HCT116 (cell line): ENCODE data around the gene AHCTF1. TPM values are rescaled to one million over a fixed set of nuclear protein-coding genes. Genes with fewer than 3 reads are reported as not detected.

Experiments used
- ATAC-seq: fragments of 200-7000 bp; cut with Tn5 transposase; 2 replicates; pipeline ENCODE4 v1.9.1; 2020; ENCODE audit warnings: mild to moderate bottlenecking, moderate library complexity
- BruUV-seq: library from RNA; stranded (reverse); fragments of 400-500 nt; replicated peaks from 2 replicates; lab custom pipeline; 2021; lab: Mats Ljungman, UMichigan
- CTCF ChIA-PET: fragments of 300-600 bp; sonication (Branson Sonifier 250); formaldehyde crosslinking; loops from one replicate; lab custom pipeline; 2021; ENCODE audit warnings: antibody characterized with exemption; lab: Charles Lee
- POLR2A ChIA-PET: fragments of 300-600, 350-600 bp; sonication (Branson Sonifier 250); formaldehyde crosslinking; loops from one replicate; lab custom pipeline; 2021; ENCODE audit warnings: antibody characterized with exemption; lab: Charles Lee
- RAD21 ChIA-PET, 2 experiments: fragments of 300-600 bp; sonication (Branson Sonifier 250); formaldehyde crosslinking; loops; one replicate each; lab custom pipeline; 2023; ENCODE audit warnings: low total read pairs in 2 of 2; ENCODE audit not compliant: uncharacterized antibody in 2 of 2, unreplicated experiment in 2 of 2, low non-redundant PET in 1 of 2; lab: Charles Lee
- DNase-seq: peaks from one replicate; pipeline ENCODE4 v3.0.0-alpha.2; 2010; ENCODE audit warnings: low read depth, low spot score
- H2AFZ ChIP-seq: fragments of 200-600 bp; shearing (Covaris generic), sonication (generic); 2 replicates; pipeline ENCODE4 v1.6.1; 2017; ENCODE audit warnings: low read depth, mixed run types, mixed read lengths, antibody characterized with exemption, low read length; ENCODE audit not compliant: poor library complexity, severe bottlenecking
- H3K27ac ChIP-seq: 2 replicates; pipeline ENCODE4 v1.5.1; 2012; ENCODE audit warnings: low read depth, low read length
- H3K27me3 ChIP-seq: fragments of 200-600 bp; sonication (generic); 2 replicates; pipeline ENCODE4 v1.6.1; 2016; ENCODE audit warnings: mixed run types, low read length, mixed read lengths; ENCODE audit not compliant: insufficient read depth
- H3K36me3 ChIP-seq, 2 experiments: fragments of 200-500 bp in 1 of 2; fragments of 200-600 bp in 1 of 2; sonication (Bioruptor generic) in 1 of 2; sonication (generic) in 1 of 2; 2 replicates each; pipeline versions ENCODE4 v1.5.1 to v1.6.1; 2014 to 2016; ENCODE audit warnings: low read length in 2 of 2, inconsistent platforms in 1 of 2, mixed read lengths in 1 of 2, mixed run types in 1 of 2; ENCODE audit not compliant: insufficient read depth in 2 of 2, control insufficient read depth in 1 of 2
- H3K4me1 ChIP-seq, 2 experiments: fragments of 200-600 bp in 1 of 2; sonication (generic) in 1 of 2; 2 replicates each; pipeline versions ENCODE4 v1.5.1 to v1.6.1; 2012 to 2017; ENCODE audit warnings: low read length in 2 of 2, inconsistent platforms in 1 of 2, mild to moderate bottlenecking in 1 of 2, mixed read lengths in 1 of 2, mixed run types in 1 of 2, moderate library complexity in 1 of 2; ENCODE audit not compliant: insufficient read depth in 2 of 2, control insufficient read depth in 1 of 2
- H3K4me2 ChIP-seq: fragments of 200-600 bp; sonication (generic); 2 replicates; pipeline ENCODE4 v1.6.1; 2017; ENCODE audit warnings: mixed run types, low read length, mixed read lengths
- H3K4me3 ChIP-seq, 2 experiments: fragments of 200-600 bp in 1 of 2; sonication (generic) in 1 of 2; replicated peaks in 1 of 2; 2 replicates each; pipeline ENCODE4 v1.5.1; 2011 to 2016; ENCODE audit warnings: low read length in 2 of 2, control low read depth in 1 of 2, low read depth in 1 of 2, mild to moderate bottlenecking in 1 of 2, mixed read lengths in 1 of 2, mixed run types in 1 of 2
- H3K79me2 ChIP-seq: fragments of 200-600 bp; sonication (generic); 2 replicates; pipeline ENCODE4 v1.6.1; 2017; ENCODE audit warnings: mild to moderate bottlenecking, mixed run types, low read length, moderate library complexity, mixed read lengths; ENCODE audit not compliant: insufficient read depth
- H3K9ac ChIP-seq: fragments of 200-600 bp; sonication (generic); 2 replicates; pipeline ENCODE4 v1.6.1; 2016; ENCODE audit warnings: low read length, mixed read lengths
- H3K9me2 ChIP-seq: fragments of 200-600 bp; sonication (generic), shearing (Covaris generic); 2 replicates; pipeline ENCODE4 v1.6.1; 2017; ENCODE audit warnings: mixed run types, mild to moderate bottlenecking, moderate library complexity; ENCODE audit not compliant: insufficient read depth
- H3K9me3 ChIP-seq, 2 experiments: fragments of 200-500 bp in 1 of 2; fragments of 200-600 bp in 1 of 2; sonication (Bioruptor generic) in 1 of 2; sonication (generic) in 1 of 2; 2 replicates each; pipeline ENCODE4 v1.6.1; 2014 to 2017; ENCODE audit warnings: low read length in 2 of 2, mixed read lengths in 2 of 2, inconsistent platforms in 1 of 2, low read depth in 1 of 2, mild to moderate bottlenecking in 1 of 2, mixed run types in 1 of 2, moderate library complexity in 1 of 2; ENCODE audit not compliant: control insufficient read depth in 1 of 2, insufficient read depth in 1 of 2
- H4K20me1 ChIP-seq: fragments of 200-600 bp; sonication (generic), shearing (Covaris generic); 2 replicates; pipeline ENCODE4 v1.6.1; 2017; ENCODE audit warnings: mixed run types, mild to moderate bottlenecking, moderate library complexity; ENCODE audit not compliant: insufficient read depth
- CBX3 ChIP-seq: IDR thresholded peaks from 2 replicates; pipeline ENCODE4 v1.6.1; 2012; ENCODE audit warnings: low read depth
- CEBPB ChIP-seq: IDR thresholded peaks from 2 replicates; pipeline ENCODE4 v1.6.1; 2012; ENCODE audit warnings: low read depth
- EGR1 ChIP-seq: IDR thresholded peaks from 2 replicates; pipeline ENCODE4 v1.6.1; 2012; ENCODE audit warnings: low read depth
- EZH2 ChIP-seq: fragments of 200-600 bp; sonication (generic); IDR thresholded peaks from 2 replicates; pipeline ENCODE4 v1.6.1; 2017; ENCODE audit warnings: antibody characterized with exemption, mixed run types
- EZH2phosphoT487 ChIP-seq: fragments of 200-600 bp; IDR thresholded peaks from 2 replicates; pipeline ENCODE4 v1.6.1; 2018; ENCODE audit warnings: antibody characterized with exemption, borderline replicate concordance
- FOSL1 ChIP-seq: IDR thresholded peaks from 2 replicates; pipeline ENCODE4 v1.6.1; 2012; ENCODE audit warnings: low read depth
- JUND ChIP-seq: IDR thresholded peaks from 2 replicates; pipeline ENCODE4 v1.6.1; 2012
- POLR2AphosphoS5 ChIP-seq: IDR thresholded peaks from 2 replicates; pipeline ENCODE4 v1.6.1; 2011; ENCODE audit warnings: mild to moderate bottlenecking, low read depth, low read length, moderate library complexity
- RAD21 ChIP-seq: IDR thresholded peaks from 2 replicates; pipeline ENCODE4 v1.6.1; 2012; ENCODE audit warnings: low read depth, mild to moderate bottlenecking
- SIN3A ChIP-seq: IDR thresholded peaks from 2 replicates; pipeline ENCODE4 v1.6.1; 2012; ENCODE audit warnings: low read depth
- SP1 ChIP-seq: IDR thresholded peaks from 2 replicates; pipeline ENCODE4 v1.6.1; 2012; ENCODE audit warnings: low read depth
- TCF7L2 ChIP-seq: IDR thresholded peaks from 2 replicates; pipeline ENCODE4 v1.7.0; 2011; ENCODE audit warnings: borderline replicate concordance, inconsistent platforms; ENCODE audit not compliant: insufficient read depth, insufficient read length; ENCODE audit errors: extremely low read depth
- ZFX ChIP-seq: fragments of 450-650 bp; IDR thresholded peaks from 2 replicates; pipeline ENCODE4 v1.6.1; 2017
- ZNF274 ChIP-seq: fragments of 200-500 bp; sonication (Bioruptor generic); IDR thresholded peaks from 2 replicates; pipeline ENCODE4 v1.6.1; 2014; ENCODE audit warnings: mild to moderate bottlenecking, low read depth, low read length, inconsistent platforms
- intact Hi-C: fragments of 100-400 bp; cut with micrococcal nuclease; formaldehyde crosslinking; loops from 2 replicates; pipeline ENCODE4 v1.10.0; 2022
- total RNA-seq: library from RNA; stranded (reverse); gene quantifications from one replicate; pipeline ENCODE4 v1.2.1, GENCODE V29; 2021; ENCODE audit not compliant: unreplicated experiment
- TF ChIP-seq, protein P1 (sequence below), 3 experiments: fragments of 200-600 bp in 1 of 3; sonication (generic) in 1 of 3; IDR thresholded peaks in 2 of 3; conservative IDR thresholded peaks in 1 of 3; 2 replicates each; pipeline ENCODE4 v1.5.1; 2012 to 2017; ENCODE audit warnings: low read depth in 2 of 3, low read length in 2 of 3, antibody characterized with exemption in 1 of 3, borderline replicate concordance in 1 of 3, control low read depth in 1 of 3, mild to moderate bottlenecking in 1 of 3, mixed read lengths in 1 of 3, mixed run types in 1 of 3, moderate library complexity in 1 of 3; ENCODE audit not compliant: insufficient read depth in 1 of 3
- TF ChIP-seq, protein P2 (sequence below): IDR thresholded peaks from 2 replicates; pipeline ENCODE4 v1.6.1; 2012
- TF ChIP-seq, protein P3 (sequence below): IDR thresholded peaks from 2 replicates; pipeline ENCODE4 v1.6.1; 2011; ENCODE audit warnings: mild to moderate bottlenecking, low read length, moderate library complexity; ENCODE audit not compliant: insufficient replicate concordance; ENCODE audit errors: extremely low read depth
- TF ChIP-seq, protein P4 (sequence below): IDR thresholded peaks from 2 replicates; pipeline ENCODE4 v1.6.1; 2012

The AHCTF1 gene
- total RNA-seq, 1 experiment from 2014 or later: 56.2 TPM

DNA sequence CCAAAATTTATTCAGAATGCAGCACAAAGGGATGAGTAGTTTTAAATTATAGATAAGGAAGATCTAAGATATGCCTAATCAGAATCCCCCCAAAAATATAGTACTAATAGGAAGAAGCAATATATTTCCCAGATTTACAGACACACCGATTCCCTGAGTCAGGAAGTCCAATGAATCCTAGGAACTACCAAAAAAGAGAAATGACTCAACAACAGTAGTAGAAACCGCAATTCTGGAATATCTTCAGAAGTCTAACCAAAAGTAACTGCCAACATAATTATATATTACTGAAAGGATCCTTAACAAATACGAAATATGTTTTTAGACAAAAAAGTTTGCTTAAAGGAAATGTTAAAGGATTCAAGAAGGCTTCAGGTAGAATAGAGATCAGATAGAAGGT is 10.3 kb downstream of the AHCTF1 start:
- Histone ChIP-seq H3K4me3 (no peak overlapping the region), H3K4me2 (no peak overlapping the region), H3K4me1 (no peaks in the 10 kb centered on the region), H3K9me2 (no peaks in the 10 kb centered on the region), H2AFZ (no peak overlapping the region), H4K20me1 (peaks cover 55% of the 10 kb centered on the region), H3K9me3 (0 out of 4 replicates have a peak, but pooled peaks cover 0 to 4% of the 10 kb centered on the region in 2 experiments), H3K27me3 (no peaks in the 10 kb centered on the region), H3K9ac (no peak overlapping the region), H3K36me3 (peaks cover 3 to 21% of the 10 kb centered on the region in 2 experiments; a peak in 3 of 4 replicates), H3K79me2 (peaks cover 99% of the 10 kb centered on the region), H3K27ac (no peak overlapping the region)
- ChIA-PET POLR2A (no interaction called here), RAD21 (no interaction called here), CTCF (no interaction called here)
- intact Hi-C loops: no loop called here
- BruUV-seq: no TSS peak
- DNase-seq: no peak
- no peak for TF ChIP-seq CEBPB
- TF ChIP-seq SIN3A: no peak
- no peak for ATAC-seq

DNA sequence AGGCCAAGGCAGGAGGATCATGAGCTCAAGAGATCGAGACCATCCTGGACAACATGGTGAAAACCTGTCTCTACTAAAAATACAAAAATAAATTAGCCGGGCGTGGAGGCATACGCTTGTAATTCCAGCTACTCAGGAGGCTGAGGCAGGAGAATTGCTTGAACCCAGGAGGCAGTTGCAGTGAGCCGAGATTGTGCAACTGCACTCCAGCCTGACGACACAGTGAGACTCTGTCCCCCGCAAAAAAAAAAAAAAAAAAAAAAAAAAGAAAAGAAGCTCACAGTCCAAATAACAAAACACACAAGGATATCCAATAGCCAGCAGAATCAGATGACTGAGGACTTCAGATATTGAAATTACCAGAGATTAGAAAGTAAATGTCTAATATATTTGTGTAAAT is 11.8 kb downstream of the AHCTF1 start:
- H3K9me3 ChIP-seq: no peaks in the 10 kb centered on the region
- H4K20me1 ChIP-seq: peaks cover 47% of the 10 kb centered on the region
- H3K36me3 ChIP-seq: peaks cover 11 to 20% of the 10 kb centered on the region in 2 experiments; a peak in 3 of 4 replicates
- CTCF ChIA-PET: no interaction called here
- no peaks in the 10 kb centered on the region for H3K4me1 ChIP-seq
- TF ChIP-seq, protein P1, sequence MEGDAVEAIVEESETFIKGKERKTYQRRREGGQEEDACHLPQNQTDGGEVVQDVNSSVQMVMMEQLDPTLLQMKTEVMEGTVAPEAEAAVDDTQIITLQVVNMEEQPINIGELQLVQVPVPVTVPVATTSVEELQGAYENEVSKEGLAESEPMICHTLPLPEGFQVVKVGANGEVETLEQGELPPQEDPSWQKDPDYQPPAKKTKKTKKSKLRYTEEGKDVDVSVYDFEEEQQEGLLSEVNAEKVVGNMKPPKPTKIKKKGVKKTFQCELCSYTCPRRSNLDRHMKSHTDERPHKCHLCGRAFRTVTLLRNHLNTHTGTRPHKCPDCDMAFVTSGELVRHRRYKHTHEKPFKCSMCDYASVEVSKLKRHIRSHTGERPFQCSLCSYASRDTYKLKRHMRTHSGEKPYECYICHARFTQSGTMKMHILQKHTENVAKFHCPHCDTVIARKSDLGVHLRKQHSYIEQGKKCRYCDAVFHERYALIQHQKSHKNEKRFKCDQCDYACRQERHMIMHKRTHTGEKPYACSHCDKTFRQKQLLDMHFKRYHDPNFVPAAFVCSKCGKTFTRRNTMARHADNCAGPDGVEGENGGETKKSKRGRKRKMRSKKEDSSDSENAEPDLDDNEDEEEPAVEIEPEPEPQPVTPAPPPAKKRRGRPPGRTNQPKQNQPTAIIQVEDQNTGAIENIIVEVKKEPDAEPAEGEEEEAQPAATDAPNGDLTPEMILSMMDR (IDR thresholded peaks at IDR 0.05 in 2 of 3, conservative IDR thresholded peaks at IDR 0.05 in 1 of 3; ENCODE audit: borderline replicate concordance in 1 of 3, insufficient read depth in 1 of 3, low read depth in 2 of 3, low read length in 2 of 3): no peak
- no peak for TF ChIP-seq JUND
- TF ChIP-seq RAD21: no peak
- TF ChIP-seq EGR1: no peak
- TF ChIP-seq TCF7L2: no peak
- TF ChIP-seq SIN3A: no peak
- TF ChIP-seq EZH2: no peak
- TF ChIP-seq SP1: no peak
- no peak for TF ChIP-seq EZH2phosphoT487
- TF ChIP-seq, protein P2, sequence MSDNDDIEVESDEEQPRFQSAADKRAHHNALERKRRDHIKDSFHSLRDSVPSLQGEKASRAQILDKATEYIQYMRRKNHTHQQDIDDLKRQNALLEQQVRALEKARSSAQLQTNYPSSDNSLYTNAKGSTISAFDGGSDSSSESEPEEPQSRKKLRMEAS: no peak
- no peak for TF ChIP-seq CBX3
- TF ChIP-seq, protein P3, sequence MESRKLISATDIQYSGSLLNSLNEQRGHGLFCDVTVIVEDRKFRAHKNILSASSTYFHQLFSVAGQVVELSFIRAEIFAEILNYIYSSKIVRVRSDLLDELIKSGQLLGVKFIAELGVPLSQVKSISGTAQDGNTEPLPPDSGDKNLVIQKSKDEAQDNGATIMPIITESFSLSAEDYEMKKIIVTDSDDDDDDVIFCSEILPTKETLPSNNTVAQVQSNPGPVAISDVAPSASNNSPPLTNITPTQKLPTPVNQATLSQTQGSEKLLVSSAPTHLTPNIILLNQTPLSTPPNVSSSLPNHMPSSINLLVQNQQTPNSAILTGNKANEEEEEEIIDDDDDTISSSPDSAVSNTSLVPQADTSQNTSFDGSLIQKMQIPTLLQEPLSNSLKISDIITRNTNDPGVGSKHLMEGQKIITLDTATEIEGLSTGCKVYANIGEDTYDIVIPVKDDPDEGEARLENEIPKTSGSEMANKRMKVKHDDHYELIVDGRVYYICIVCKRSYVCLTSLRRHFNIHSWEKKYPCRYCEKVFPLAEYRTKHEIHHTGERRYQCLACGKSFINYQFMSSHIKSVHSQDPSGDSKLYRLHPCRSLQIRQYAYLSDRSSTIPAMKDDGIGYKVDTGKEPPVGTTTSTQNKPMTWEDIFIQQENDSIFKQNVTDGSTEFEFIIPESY: no peak
- no peak for TF ChIP-seq POLR2AphosphoS5
- no peak for TF ChIP-seq CEBPB
- TF ChIP-seq, protein P4, sequence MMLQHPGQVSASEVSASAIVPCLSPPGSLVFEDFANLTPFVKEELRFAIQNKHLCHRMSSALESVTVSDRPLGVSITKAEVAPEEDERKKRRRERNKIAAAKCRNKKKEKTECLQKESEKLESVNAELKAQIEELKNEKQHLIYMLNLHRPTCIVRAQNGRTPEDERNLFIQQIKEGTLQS: no peak
- no peak for TF ChIP-seq ZFX
- TF ChIP-seq ZNF274: no peak
- TF ChIP-seq FOSL1: no peak
- no TSS peak for BruUV-seq
- no peak overlapping the region for H3K9ac ChIP-seq
- H3K4me2 ChIP-seq: no peak overlapping the region
- H3K27me3 ChIP-seq: no peaks in the 10 kb centered on the region
- intact Hi-C loops: loop anchor here (5.0 kb wide), 1 partner anchor 412 kb away; the partner anchor contains the start of gene ZNF496
- H3K9me2 ChIP-seq: no peaks in the 10 kb centered on the region
- H3K4me3 ChIP-seq: no peak overlapping the region
- ATAC-seq (no peak), DNase-seq (no peak)
- POLR2A ChIA-PET: no interaction called here
- H3K79me2 ChIP-seq: peaks cover 98% of the 10 kb centered on the region
- RAD21 ChIA-PET: no interaction called here
- H2AFZ ChIP-seq: no peak overlapping the region
- H3K27ac ChIP-seq: no peak overlapping the region
